SK-N-MC (cell line): ENCODE measurements around the gene RASSF7.

Experiments used
- DNase-seq: peaks from one replicate; pipeline ENCODE4 v3.0.0-alpha.2; 2011; ENCODE audit warnings: low read depth, low spot score
- H3K27ac ChIP-seq: fragments of 200-600 bp; sonication (generic); 2 replicates; pipeline ENCODE4 v1.5.1; 2016; ENCODE audit warnings: mixed run types
- H3K36me3 ChIP-seq: fragments of 200-600 bp; sonication (generic); 2 replicates; pipeline ENCODE4 v1.6.1; 2017; ENCODE audit warnings: antibody characterized with exemption, low read length, mixed read lengths; ENCODE audit not compliant: insufficient read depth
- H3K4me3 ChIP-seq: fragments of 200-600 bp; sonication (generic); 2 replicates; pipeline ENCODE4 v1.5.1; 2016
- H3K9ac ChIP-seq: fragments of 200-600 bp; sonication (generic); 2 replicates; pipeline ENCODE4 v1.8.0; 2017; ENCODE audit warnings: mixed run types, mixed read lengths; ENCODE audit not compliant: insufficient read length
- H3K9me3 ChIP-seq: fragments of 200-600 bp; sonication (generic); 2 replicates; pipeline ENCODE4 v1.6.1; 2017; ENCODE audit warnings: low read depth, mild to moderate bottlenecking, antibody characterized with exemption, low read length, moderate library complexity, mixed read lengths
- EZH2 ChIP-seq: fragments of 200-600 bp; sonication (generic); IDR thresholded peaks from one replicate; pipeline ENCODE4 v1.6.1; 2017; ENCODE audit warnings: antibody characterized with exemption
- FOXP2 ChIP-seq: optimal IDR thresholded peaks from 2 replicates; pipeline ENCODE3; 2011; ENCODE audit warnings: mild to moderate bottlenecking, moderate library complexity; ENCODE audit not compliant: insufficient read depth; ENCODE audit errors: extremely low read length, control extremely low read depth
- POLR2AphosphoS5 ChIP-seq: IDR thresholded peaks from 2 replicates; pipeline ENCODE4 v1.6.1; 2012; ENCODE audit warnings: mild to moderate bottlenecking, low read depth, low read length, borderline replicate concordance

Gene RASSF7

GRCh38 chr11:554428-555226 is 6.1 kb upstream of the RASSF7 start:
- TF ChIP-seq EZH2 (no peak), POLR2AphosphoS5 (no peak), FOXP2 (no peak)
- Histone ChIP-seq H3K27ac (no peak overlapping the region), H3K4me3 (peak overlapping the region; percentile 78), H3K36me3 (no peaks in the 10 kb centered on the region), H3K9me3 (no peaks in the 10 kb centered on the region), H3K9ac (no peak overlapping the region)
- no peak for DNase-seq

GRCh38 chr11:555227-555779 is 5.5 kb upstream of the RASSF7 start:
- Histone ChIP-seq H3K36me3 (no peaks in the 10 kb centered on the region), H3K27ac (no peak overlapping the region), H3K9me3 (no peaks in the 10 kb centered on the region), H3K4me3 (peak overlapping the region; percentile 78), H3K9ac (no peak overlapping the region)
- no peak for DNase-seq
- TF ChIP-seq POLR2AphosphoS5 (no peak), EZH2 (no peak), FOXP2 (no peak)

GRCh38 chr11:555780-556661 is 4.7 kb upstream of the RASSF7 start:
- Histone ChIP-seq H3K9me3 (no peaks in the 10 kb centered on the region), H3K4me3 (peak overlapping the region; percentile 78), H3K9ac (no peak overlapping the region), H3K27ac (no peak overlapping the region), H3K36me3 (no peaks in the 10 kb centered on the region)
- no peak for DNase-seq
- TF ChIP-seq POLR2AphosphoS5 (no peak), FOXP2 (no peak), EZH2 (no peak)

GRCh38 chr11:556662-557256 is 4.0 kb upstream of the RASSF7 start:
- Histone ChIP-seq H3K36me3 (no peaks in the 10 kb centered on the region), H3K9ac (no peak overlapping the region), H3K27ac (no peak overlapping the region), H3K4me3 (no peak overlapping the region), H3K9me3 (no peaks in the 10 kb centered on the region)
- TF ChIP-seq FOXP2 (no peak), POLR2AphosphoS5 (no peak), EZH2 (no peak)
- DNase-seq: no peak

DNA sequence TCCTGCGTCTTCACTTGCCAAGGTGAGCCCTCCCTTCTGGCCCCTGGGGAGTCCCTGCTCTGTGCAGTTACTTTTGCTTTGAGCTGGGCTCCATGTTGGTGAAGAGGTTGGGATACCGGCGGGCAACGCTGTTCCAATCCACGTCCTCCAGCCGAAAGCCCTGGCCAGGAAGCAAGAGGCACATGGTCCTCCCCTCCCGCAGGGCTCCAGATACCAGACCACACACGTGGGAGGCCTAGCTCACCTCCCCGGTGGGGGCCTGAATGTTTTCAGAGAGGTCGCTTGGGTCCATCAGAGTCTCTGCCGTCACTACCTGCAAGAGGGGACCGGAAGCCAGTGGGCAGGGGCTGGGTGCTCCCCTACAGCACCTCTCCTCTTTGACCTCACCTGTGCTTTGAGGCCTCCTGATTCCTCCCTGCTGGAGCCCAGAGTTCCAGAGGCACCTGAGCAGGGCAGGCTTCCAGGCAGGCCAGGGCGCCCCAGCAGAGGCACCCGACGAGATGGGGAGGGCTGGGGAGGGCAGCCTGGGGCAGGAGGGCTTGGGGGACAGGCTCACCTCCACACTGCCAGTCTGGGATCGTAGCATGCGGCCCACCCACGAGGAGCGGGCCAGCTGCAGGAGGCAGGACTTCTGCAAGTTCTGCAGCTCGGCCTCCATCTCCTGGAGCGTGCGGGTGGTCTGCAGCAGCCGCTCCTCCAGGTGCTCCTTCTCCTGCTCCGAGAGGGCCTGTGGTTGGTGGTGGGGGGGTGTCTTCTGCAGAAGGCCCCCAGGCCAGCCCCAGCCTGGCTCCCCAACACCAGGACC is 3.2 kb upstream of the RASSF7 start:
- TF ChIP-seq FOXP2 (no peak), POLR2AphosphoS5 (no peak), EZH2 (no peak)
- H3K27ac ChIP-seq: no peak overlapping the region
- no peak for DNase-seq
- no peak overlapping the region for H3K4me3 ChIP-seq
- no peak overlapping the region for H3K9ac ChIP-seq
- H3K36me3 ChIP-seq: no peaks in the 10 kb centered on the region
- no peaks in the 10 kb centered on the region for H3K9me3 ChIP-seq

GRCh38 chr11:558503-558902 is 2.3 kb upstream of the RASSF7 start:
- no peaks in the 10 kb centered on the region for H3K9me3 ChIP-seq
- no peak overlapping the region for H3K27ac ChIP-seq
- no peak for DNase-seq
- no peak for TF ChIP-seq FOXP2
- no peak for TF ChIP-seq EZH2
- TF ChIP-seq POLR2AphosphoS5: no peak
- H3K9ac ChIP-seq: no peak overlapping the region
- no peak overlapping the region for H3K4me3 ChIP-seq
- no peaks in the 10 kb centered on the region for H3K36me3 ChIP-seq

- no peak overlapping the region for H3K4me3 ChIP-seq
- TF ChIP-seq FOXP2 (no peak), EZH2 (no peak)
- no peak overlapping the region for H3K27ac ChIP-seq
- H3K9me3 ChIP-seq: no peaks in the 10 kb centered on the region
- DNase-seq: no peak
- H3K36me3 ChIP-seq: no peaks in the 10 kb centered on the region
- H3K9ac ChIP-seq: no peak overlapping the region
Observed at GRCh38 chr11:559020-559620, 1.6 kb upstream of the RASSF7 start.
